Parathyroid adenoma (tissue), 2 donors: ENCODE data around the gene ME3.
"Not testable (repeated sequence)": the region's sequence is repeated elsewhere in the genome, so short reads cannot be mapped to it uniquely, and the experiment has no call there.

Experiments used
- H2AFZ ChIP-seq: fragments of 300-600 bp; sonication (generic); one replicate; pipeline ENCODE4 v1.7.0; 2017; ENCODE audit warnings: antibody characterized with exemption, mild to moderate bottlenecking
- H3K27ac ChIP-seq: fragments of 300-600 bp; sonication (generic); one replicate; pipeline ENCODE4 v1.7.0; 2017
- H3K27me3 ChIP-seq: fragments of 300-600 bp; sonication (generic); one replicate; pipeline ENCODE4 v1.7.0; 2017; ENCODE audit warnings: low read length; ENCODE audit not compliant: control insufficient read depth, insufficient read depth
- H3K36me3 ChIP-seq: fragments of 300-600 bp; sonication (generic); one replicate; pipeline ENCODE4 v1.7.0; 2017; ENCODE audit warnings: low read length; ENCODE audit not compliant: control insufficient read depth, insufficient read depth
- H3K4me1 ChIP-seq: fragments of 300-600 bp; sonication (generic); one replicate; pipeline ENCODE4 v1.7.0; 2017; ENCODE audit warnings: control low read depth
- H3K4me2 ChIP-seq: fragments of 300-600 bp; sonication (generic); one replicate; pipeline ENCODE4 v1.7.0; 2017; ENCODE audit warnings: low read length
- H3K4me3 ChIP-seq: fragments of 300-600 bp; sonication (generic); one replicate; pipeline ENCODE4 v1.7.0; 2017; ENCODE audit warnings: low read depth, low read length
- H3K79me2 ChIP-seq: fragments of 300-600 bp; sonication (generic); one replicate; pipeline ENCODE4 v1.7.0; 2017; ENCODE audit warnings: control low read depth
- H3K9ac ChIP-seq: fragments of 300-600 bp; sonication (generic); one replicate; pipeline ENCODE4 v1.7.0; 2017; ENCODE audit warnings: mild to moderate bottlenecking
- H3K9me3 ChIP-seq: fragments of 300-600 bp; sonication (generic); one replicate; pipeline ENCODE4 v1.7.0; 2017; ENCODE audit warnings: low read length; ENCODE audit not compliant: control insufficient read depth
- CTCF ChIP-seq: fragments of 300-600 bp; sonication (generic); IDR thresholded peaks from one replicate; pipeline ENCODE4 v1.7.0; 2017; ENCODE audit warnings: antibody characterized with exemption, mild to moderate bottlenecking
- donor health status: primary hyperparathyroidism.

The ME3 gene

DNA sequence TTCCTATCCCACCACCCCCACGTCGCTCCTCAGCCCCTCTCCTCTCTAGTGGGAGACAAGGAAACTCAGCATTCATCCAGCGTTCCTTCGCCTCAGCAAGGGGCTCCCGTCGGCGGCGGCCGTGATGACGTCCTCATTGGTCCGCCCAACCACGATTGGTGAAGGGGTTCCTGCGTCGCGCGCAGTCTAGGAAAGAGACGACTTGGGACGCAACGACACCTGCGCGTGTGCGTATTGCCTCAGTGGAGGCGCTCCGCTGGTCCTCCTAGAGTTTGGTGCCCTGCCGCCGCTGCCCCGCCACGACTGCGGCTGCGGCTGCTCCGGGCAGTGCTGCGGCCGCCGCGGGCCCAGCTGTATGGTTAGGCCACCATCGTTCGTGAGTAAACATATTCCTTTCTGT, 241.2 kb downstream of the ME3 start:
- no peaks in the 10 kb centered on the region for H3K4me1 ChIP-seq
- no peaks in the 10 kb centered on the region for H3K27me3 ChIP-seq
- H3K4me3 ChIP-seq: no peak overlapping the region
- H3K79me2 ChIP-seq: no peaks in the 10 kb centered on the region
- no peak overlapping the region for H3K4me2 ChIP-seq
- H3K9ac ChIP-seq: no peak overlapping the region
- no peak overlapping the region for H2AFZ ChIP-seq
- no peak overlapping the region for H3K27ac ChIP-seq
- H3K36me3 ChIP-seq: no peaks in the 10 kb centered on the region
- H3K9me3 ChIP-seq: no peaks in the 10 kb centered on the region
- no peak for TF ChIP-seq CTCF

- Histone ChIP-seq H3K9me3 (no peaks in the 10 kb centered on the region), H3K79me2 (no peaks in the 10 kb centered on the region), H3K4me3 (no peak overlapping the region), H3K27ac (no peak overlapping the region), H3K4me1 (no peaks in the 10 kb centered on the region), H3K9ac (no peak overlapping the region), H2AFZ (no peak overlapping the region), H3K27me3 (no peaks in the 10 kb centered on the region), H3K36me3 (no peaks in the 10 kb centered on the region), H3K4me2 (no peak overlapping the region)
- TF ChIP-seq CTCF: no peak
Observed at GRCh38 chr11:86427441-86427840, 245.0 kb downstream of the ME3 start.

DNA sequence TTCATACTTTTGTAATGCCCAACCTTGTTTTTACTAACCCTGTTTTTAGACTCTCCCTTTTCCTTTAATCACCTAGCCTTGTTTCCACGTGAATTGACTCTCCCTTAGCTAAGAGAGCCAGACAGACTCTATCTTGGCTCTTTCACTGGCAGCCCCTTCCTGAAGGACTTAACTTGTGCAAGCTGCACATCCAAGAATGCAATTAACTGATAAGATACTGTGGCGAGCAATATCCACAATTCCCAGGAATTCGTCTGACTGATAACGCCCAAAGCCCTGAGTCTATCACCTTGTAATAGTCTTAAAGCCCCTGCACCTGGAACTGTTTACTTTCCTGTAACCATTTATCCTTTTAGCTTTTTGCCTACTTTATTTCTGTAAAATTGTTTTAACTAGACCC, 248.9 kb downstream of the ME3 start:
- H3K9ac ChIP-seq, H3K36me3 ChIP-seq, H3K27ac ChIP-seq, H3K4me1 ChIP-seq, H2AFZ ChIP-seq, H3K79me2 ChIP-seq, H3K9me3 ChIP-seq, H3K4me2 ChIP-seq, H3K4me3 ChIP-seq, H3K27me3 ChIP-seq: not testable (repeated sequence)

- Histone ChIP-seq H3K9me3 (no peaks in the 10 kb centered on the region), H2AFZ (no peak overlapping the region), H3K4me1 (no peaks in the 10 kb centered on the region), H3K4me2 (no peak overlapping the region), H3K27ac (no peak overlapping the region), H3K36me3 (no peaks in the 10 kb centered on the region), H3K79me2 (no peaks in the 10 kb centered on the region), H3K27me3 (no peaks in the 10 kb centered on the region), H3K9ac (no peak overlapping the region), H3K4me3 (no peak overlapping the region)
- no peak for TF ChIP-seq CTCF
Observed at GRCh38 chr11:86422371-86422770, 250.0 kb downstream of the ME3 start.

DNA sequence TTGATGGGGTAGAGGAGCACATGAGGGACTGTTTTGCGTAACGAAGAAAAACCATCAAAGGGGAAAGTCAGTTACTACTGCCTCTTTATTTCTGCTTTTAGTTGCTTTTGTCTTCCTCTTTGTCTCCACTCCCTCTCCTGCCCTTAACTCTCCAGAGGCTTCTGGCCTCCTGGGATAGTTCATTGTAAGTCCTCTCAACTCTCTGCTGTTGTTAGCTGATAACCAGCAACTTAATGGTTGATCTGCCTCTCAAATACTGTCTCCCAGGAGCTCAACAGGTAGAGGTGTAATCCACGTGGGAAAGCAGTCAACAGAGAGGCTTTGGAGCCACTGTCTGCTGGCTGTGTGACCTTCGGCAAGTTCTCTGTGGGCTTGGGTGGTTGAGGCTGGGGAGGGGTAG, 250.5 kb downstream of the ME3 start:
- Histone ChIP-seq H3K27me3 (no peaks in the 10 kb centered on the region), H3K4me3 (no peak overlapping the region), H2AFZ (no peak overlapping the region), H3K9me3 (no peaks in the 10 kb centered on the region), H3K4me2 (no peak overlapping the region), H3K27ac (no peak overlapping the region), H3K9ac (no peak overlapping the region), H3K79me2 (no peaks in the 10 kb centered on the region), H3K4me1 (no peaks in the 10 kb centered on the region), H3K36me3 (no peaks in the 10 kb centered on the region)
- no peak for TF ChIP-seq CTCF
